H9 (cell line): ENCODE data around the gene ADGRD1. TPM values are rescaled to one million over a fixed set of nuclear protein-coding genes. Genes with fewer than 3 reads are reported as not detected.
A peak's percentile ranks its signal among the peaks of the same experiment; 100 is the strongest.

Source experiments
- DNase-seq: peaks from one replicate; pipeline ENCODE4 v3.0.0-alpha.2; 2017
- H2AFZ ChIP-seq: one replicate; pipeline ENCODE4 v1.6.1; 2013; ENCODE audit warnings: mild to moderate bottlenecking, low read length, control low read depth, moderate library complexity
- H2AK5ac ChIP-seq: 2 replicates; pipeline ENCODE4 v1.6.1; 2013; ENCODE audit warnings: low read length, control low read depth, mixed read lengths; ENCODE audit not compliant: insufficient read length
- H2BK120ac ChIP-seq: one replicate; pipeline ENCODE4 v1.6.1; 2013; ENCODE audit warnings: low read depth, mild to moderate bottlenecking, low read length, control low read depth, inconsistent platforms; ENCODE audit not compliant: poor library complexity, severe bottlenecking
- H2BK12ac ChIP-seq: 2 replicates; pipeline ENCODE4 v1.6.1; 2013; ENCODE audit warnings: low read length, control low read depth, mixed read lengths, low read depth; ENCODE audit not compliant: insufficient read length
- H2BK15ac ChIP-seq: 2 replicates; pipeline ENCODE4 v1.6.1; 2013; ENCODE audit warnings: low read depth, low read length, control low read depth
- H2BK20ac ChIP-seq: one replicate; pipeline ENCODE4 v1.6.1; 2013; ENCODE audit warnings: low read depth, mild to moderate bottlenecking, low read length, control low read depth, inconsistent platforms; ENCODE audit not compliant: poor library complexity, severe bottlenecking
- H2BK5ac ChIP-seq: 2 replicates; pipeline ENCODE4 v1.6.1; 2013; ENCODE audit warnings: low read length, control low read depth, mixed read lengths; ENCODE audit not compliant: insufficient read length
- H3K14ac ChIP-seq: 2 replicates; pipeline ENCODE4 v1.6.1; 2013; ENCODE audit warnings: low read length, control low read depth; ENCODE audit not compliant: insufficient read depth
- H3K18ac ChIP-seq: 2 replicates; pipeline ENCODE4 v1.6.1; 2013; ENCODE audit warnings: low read depth, mild to moderate bottlenecking, mixed read lengths, low read length, control low read depth; ENCODE audit not compliant: insufficient read length
- H3K23ac ChIP-seq: 2 replicates; pipeline ENCODE4 v1.6.1; 2013; ENCODE audit warnings: low read length, control low read depth, mixed read lengths, low read depth; ENCODE audit not compliant: insufficient read length
- H3K23me2 ChIP-seq: 2 replicates; pipeline ENCODE4 v1.6.1; 2013; ENCODE audit warnings: low read depth, mild to moderate bottlenecking, mixed read lengths, low read length, control low read depth; ENCODE audit not compliant: insufficient read length, poor library complexity, severe bottlenecking
- H3K27ac ChIP-seq: 2 replicates; pipeline ENCODE4 v1.5.1; 2013; ENCODE audit warnings: low read length, control low read depth, mixed read lengths, low read depth; ENCODE audit not compliant: insufficient read length
- H3K27me3 ChIP-seq: 2 replicates; pipeline ENCODE4 v1.6.1; 2013; ENCODE audit warnings: low read length, control low read depth, inconsistent platforms; ENCODE audit not compliant: insufficient read depth
- H3K4ac ChIP-seq: 2 replicates; pipeline ENCODE4 v1.6.1; 2013; ENCODE audit warnings: low read depth, mild to moderate bottlenecking, control low read depth, inconsistent platforms, low read length, moderate library complexity
- H3K4me1 ChIP-seq: 2 replicates; pipeline ENCODE4 v1.6.1; 2013; ENCODE audit warnings: low read length, control low read depth, inconsistent platforms; ENCODE audit not compliant: insufficient read depth
- H3K4me2 ChIP-seq: 2 replicates; pipeline ENCODE4 v1.6.1; 2013; ENCODE audit warnings: low read length, control low read depth, mixed read lengths; ENCODE audit not compliant: insufficient read length, insufficient read depth
- H3K56ac ChIP-seq: 2 replicates; pipeline ENCODE4 v1.6.1; 2013; ENCODE audit warnings: low read depth, mild to moderate bottlenecking, mixed read lengths, low read length, control low read depth; ENCODE audit not compliant: insufficient read length
- H3K79me1 ChIP-seq: 2 replicates; pipeline ENCODE4 v1.6.1; 2013; ENCODE audit warnings: low read depth, mild to moderate bottlenecking, moderate library complexity, low read length, control low read depth, inconsistent platforms; ENCODE audit not compliant: insufficient read depth, poor library complexity, severe bottlenecking
- H3K79me2 ChIP-seq: 2 replicates; pipeline ENCODE4 v1.6.1; 2013; ENCODE audit warnings: low read length, control low read depth, inconsistent platforms; ENCODE audit not compliant: insufficient read depth
- H3K9ac ChIP-seq: 2 replicates; pipeline ENCODE4 v1.6.1; 2013; ENCODE audit warnings: low read length, control low read depth, mixed read lengths; ENCODE audit not compliant: insufficient read length; ENCODE audit errors: extremely low read depth
- H3K9me3 ChIP-seq: one replicate; pipeline ENCODE4 v1.6.1; 2013; ENCODE audit warnings: low read depth, low read length, inconsistent platforms; ENCODE audit not compliant: control insufficient read depth
- H3T11ph ChIP-seq: one replicate; pipeline ENCODE4 v1.6.1; 2013; ENCODE audit warnings: mild to moderate bottlenecking, low read length, control low read depth, inconsistent platforms
- H4K20me1 ChIP-seq: one replicate; pipeline ENCODE4 v1.6.1; 2013; ENCODE audit not compliant: control insufficient read depth, insufficient read length, insufficient read depth
- H4K5ac ChIP-seq: 2 replicates; pipeline ENCODE4 v1.6.1; 2013; ENCODE audit warnings: low read depth, mild to moderate bottlenecking, mixed read lengths, low read length, control low read depth; ENCODE audit not compliant: insufficient read length
- H4K8ac ChIP-seq: replicated peaks from 2 replicates; pipeline ENCODE4 v1.6.1; 2013; ENCODE audit warnings: low read length, control low read depth, mixed read lengths, low read depth; ENCODE audit not compliant: insufficient read length
- H4K91ac ChIP-seq: 2 replicates; pipeline ENCODE4 v1.6.1; 2013; ENCODE audit warnings: low read depth, mild to moderate bottlenecking, moderate library complexity, mixed read lengths, low read length, control low read depth; ENCODE audit not compliant: insufficient read length
- H3K27ac Mint-ChIP-seq, 3 experiments: 2 replicates in 2 of 3; 3 replicates in 1 of 3; pipeline ENCODE4 v1.8.0; 2020 to 2021; ENCODE audit warnings: mixed read lengths in 3 of 3, mild to moderate bottlenecking in 1 of 3, moderate library complexity in 1 of 3
- H3K27me3 Mint-ChIP-seq: 2 replicates; pipeline ENCODE4 v1.8.0; 2021; ENCODE audit warnings: low read depth, mild to moderate bottlenecking, moderate library complexity, mixed read lengths
- H3K36me3 Mint-ChIP-seq, 3 experiments: 2 replicates in 2 of 3; 3 replicates in 1 of 3; pipeline ENCODE4 v1.8.0; 2020 to 2021; ENCODE audit warnings: low read depth in 3 of 3, mixed read lengths in 3 of 3; ENCODE audit not compliant: insufficient read depth in 1 of 3
- H3K4me1 Mint-ChIP-seq, 2 experiments: 2 replicates each; pipeline ENCODE4 v1.8.0; 2020; ENCODE audit warnings: mixed read lengths in 2 of 2
- H3K4me3 Mint-ChIP-seq, 2 experiments: 2 replicates in 1 of 2; 3 replicates in 1 of 2; pipeline ENCODE4 v1.8.0; 2020 to 2021; ENCODE audit warnings: mild to moderate bottlenecking in 2 of 2, mixed read lengths in 2 of 2, moderate library complexity in 1 of 2
- H3K9me3 Mint-ChIP-seq, 2 experiments: 2 replicates in 1 of 2; 3 replicates in 1 of 2; pipeline ENCODE4 v1.8.0; 2020; ENCODE audit warnings: mild to moderate bottlenecking in 2 of 2, mixed read lengths in 2 of 2, moderate library complexity in 1 of 2
- CTCF ChIP-seq: fragments of 200-600 bp; sonication (generic); conservative IDR thresholded peaks from 3 replicates; pipeline ENCODE4 v1.8.0; 2021; ENCODE audit warnings: antibody characterized with exemption, mild to moderate bottlenecking
- WGBS: extraction: QIAGEN DNeasy Blood & Tissue Kit; methylation state at CpG from one replicate; pipeline ENCODE4 v1.1.7; 2013; ENCODE audit warnings: missing lambda C conversion rate, low lambda C conversion rate, mixed read lengths; ENCODE audit not compliant: insufficient read length; ENCODE audit errors: extremely low coverage; 5-methylcytosine and 5-hydroxymethylcytosine counted together
- total RNA-seq: library from RNA; stranded (reverse); gene quantifications from 2 replicates; pipeline ENCODE4 v1.2.1, GENCODE V29; 2021

Gene ADGRD1
- total RNA-seq, 1 experiment from 2014 or later = 0.52 TPM

GRCh38 chr12:130972586-130972950 is 18.9 kb downstream of the ADGRD1 start:
- H2AK5ac ChIP-seq = no peak overlapping the region
- H4K5ac ChIP-seq = no peak overlapping the region
- H2BK12ac ChIP-seq = no peak overlapping the region
- H3K27me3 ChIP-seq = no peaks in the 10 kb centered on the region
- Mint-ChIP-seq H3K27ac (peak overlapping the region in 1 of 3 experiments; percentile 49; a peak in 1 of 7 replicates), H3K27me3 (no peaks in the 10 kb centered on the region; the same call in none of the 2 replicates), H3K4me3 (no peak overlapping the region), H3K4me1 (0 out of 4 replicates have a peak, but pooled peaks cover 0 to 3% of the 10 kb centered on the region in 2 experiments), H3K36me3 (no peaks in the 10 kb centered on the region), H3K9me3 (no peaks in the 10 kb centered on the region)
- no peak overlapping the region for H2BK15ac ChIP-seq
- H3T11ph ChIP-seq = no peak overlapping the region
- no peak overlapping the region for H2AFZ ChIP-seq
- H3K14ac ChIP-seq = no peak overlapping the region
- H3K4me2 ChIP-seq = no peak overlapping the region
- H3K9me3 ChIP-seq = no peaks in the 10 kb centered on the region
- no peak overlapping the region for H4K8ac ChIP-seq
- no peak overlapping the region for H2BK5ac ChIP-seq
- H3K4me1 ChIP-seq = no peaks in the 10 kb centered on the region
- TF ChIP-seq CTCF = no peak
- H3K56ac ChIP-seq = no peak overlapping the region
- no peak overlapping the region for H3K18ac ChIP-seq
- H3K23me2 ChIP-seq = no peaks in the 10 kb centered on the region
- no peaks in the 10 kb centered on the region for H3K79me1 ChIP-seq
- no peak overlapping the region for H3K9ac ChIP-seq
- no peak overlapping the region for H2BK120ac ChIP-seq
- H3K27ac ChIP-seq = no peak overlapping the region
- no CpG with 5 or more reads among the region's 9 CpGs for whole genome bisulfite sequencing
- H3K79me2 ChIP-seq = no peaks in the 10 kb centered on the region
- H3K4ac ChIP-seq = no peak overlapping the region
- no peak overlapping the region for H2BK20ac ChIP-seq
- no peak for DNase-seq
- H3K23ac ChIP-seq = no peak overlapping the region
- H4K20me1 ChIP-seq = no peaks in the 10 kb centered on the region
- no peak overlapping the region for H4K91ac ChIP-seq
